Stimulated activated CD4-positive, alpha-beta T cell treated with anti-CD3 and anti-CD28 coated beads, Interleukin-12 subunit alpha, Interleukin-12 subunit beta, amount 100 ng/mL, for 4 hours (primary cell): ENCODE data around the gene FBRSL1.
A peak's percentile ranks its signal among the peaks of the same experiment; 100 is the strongest.

Experiments used
- DNase-seq: peaks from one replicate; pipeline ENCODE4 v3.0.0-alpha.2; 2020

The FBRSL1 gene

GRCh38 chr12:132500142-132500855 lies 10.3 kb downstream of the FBRSL1 start:
- DNase-seq: no peak

- no peak for DNase-seq
Measured at GRCh38 chr12:132500856-132501180, 10.9 kb downstream of the FBRSL1 start.

GRCh38 chr12:132501204-132501940 lies 11.4 kb downstream of the FBRSL1 start:
- no peak for DNase-seq

GRCh38 chr12:132502149-132502881 lies 12.4 kb downstream of the FBRSL1 start:
- DNase-seq: no peak

- no peak for DNase-seq
Measured at GRCh38 chr12:132502882-132503193, 12.9 kb downstream of the FBRSL1 start.

- DNase-seq: no peak
Measured at GRCh38 chr12:132503618-132504204, 13.8 kb downstream of the FBRSL1 start.

- no peak for DNase-seq
Measured at GRCh38 chr12:132505105-132505851, 15.3 kb downstream of the FBRSL1 start.

GRCh38 chr12:132505852-132506219 lies 15.9 kb downstream of the FBRSL1 start:
- no peak for DNase-seq

- DNase-seq: peak; percentile 60
Measured at GRCh38 chr12:132506328-132507160, 16.6 kb downstream of the FBRSL1 start.

GRCh38 chr12:132507161-132507538 lies 17.2 kb downstream of the FBRSL1 start:
- no peak for DNase-seq

- DNase-seq: no peak
Measured at GRCh38 chr12:132507656-132508490, 17.9 kb downstream of the FBRSL1 start.

GRCh38 chr12:132508491-132508740 lies 18.5 kb downstream of the FBRSL1 start:
- no peak for DNase-seq

- DNase-seq: no peak
Measured at GRCh38 chr12:132508860-132509732, 19.1 kb downstream of the FBRSL1 start.

GRCh38 chr12:132510111-132510724 lies 20.3 kb downstream of the FBRSL1 start:
- no peak for DNase-seq

- no peak for DNase-seq
Measured at GRCh38 chr12:132510746-132511477, 21.0 kb downstream of the FBRSL1 start.

GRCh38 chr12:132511516-132512196 lies 21.7 kb downstream of the FBRSL1 start:
- no peak for DNase-seq

GRCh38 chr12:132512197-132513069 lies 22.5 kb downstream of the FBRSL1 start:
- no peak for DNase-seq

GRCh38 chr12:132513070-132513398 lies 23.1 kb downstream of the FBRSL1 start:
- DNase-seq: no peak
